ELF-1 (cell line): ENCODE results near the gene TEX29.

Experiments used
- DNase-seq: peaks from one replicate; pipeline ENCODE4 v3.0.0-alpha.2; 2016; ENCODE audit warnings: low read depth, low spot score

TEX29 gene

DNA sequence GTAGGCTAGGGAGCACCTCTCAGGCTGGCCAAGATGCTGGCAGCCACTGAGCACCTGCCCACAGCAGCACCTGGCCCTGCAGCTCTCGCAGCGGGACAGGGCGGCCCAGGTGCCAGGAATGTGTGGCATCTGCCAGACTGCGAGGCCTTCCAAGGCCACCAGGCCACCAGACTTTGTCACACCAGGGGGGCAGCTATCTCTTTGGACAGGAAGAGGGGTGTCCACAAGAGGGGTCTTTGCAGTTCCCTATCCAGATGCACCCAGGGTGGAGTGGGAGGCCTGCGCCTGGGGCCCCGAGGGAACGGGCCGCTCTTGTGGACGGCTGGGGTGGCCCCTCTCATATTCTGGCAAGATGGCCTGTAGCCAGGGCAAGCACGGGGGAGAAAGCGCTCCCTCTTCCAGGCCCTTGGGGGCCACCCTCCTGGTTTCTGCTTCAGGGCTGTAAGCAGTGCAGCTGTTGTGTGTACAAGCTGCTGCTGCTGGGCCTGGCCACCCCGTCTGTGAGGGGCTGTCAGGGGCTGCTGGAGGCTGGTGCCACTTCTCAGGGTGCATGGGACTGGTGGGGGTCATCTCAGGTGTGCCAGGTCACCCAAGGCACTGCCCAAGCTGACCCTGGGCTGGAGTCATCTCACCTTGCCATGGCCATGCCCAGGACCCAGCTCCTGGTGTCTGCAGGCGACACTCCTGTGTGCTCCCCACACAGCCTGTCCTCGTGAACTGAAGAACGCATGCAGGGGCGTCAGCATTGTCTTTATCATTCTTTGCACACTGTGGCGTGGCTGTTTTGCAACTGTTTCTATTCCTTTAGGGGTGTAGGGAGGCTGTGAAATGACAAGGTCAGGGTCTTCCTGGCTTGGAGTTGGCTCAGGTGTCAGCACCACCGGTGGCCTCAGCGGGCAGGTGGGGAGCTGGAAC, 1.8 kb downstream of the TEX29 start:
- no peak for DNase-seq

DNA sequence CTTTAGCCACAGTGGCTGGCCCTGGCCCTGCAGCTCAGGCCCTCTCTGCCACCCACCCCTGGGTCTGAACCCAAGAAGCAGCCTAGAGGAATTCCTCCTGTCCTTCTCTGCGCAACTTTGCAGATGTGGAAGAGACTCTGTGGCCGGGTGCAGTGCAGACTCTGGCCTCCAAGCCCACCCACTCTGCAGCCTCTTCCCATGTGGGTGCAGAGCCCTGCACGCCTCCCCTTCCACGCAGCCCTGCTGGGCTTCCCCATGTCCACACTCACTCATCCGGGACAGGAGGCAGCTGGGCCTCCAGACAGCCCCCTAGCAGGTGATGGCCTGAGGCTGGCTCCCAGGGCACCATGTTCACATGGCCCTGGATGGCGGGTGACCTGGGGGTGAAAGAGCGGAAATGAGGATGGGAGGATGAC, 2.5 kb downstream of the TEX29 start:
- DNase-seq = no peak

GRCh38 chr13:111323549-111323948, 3.1 kb downstream of the TEX29 start:
- DNase-seq = no peak

DNA sequence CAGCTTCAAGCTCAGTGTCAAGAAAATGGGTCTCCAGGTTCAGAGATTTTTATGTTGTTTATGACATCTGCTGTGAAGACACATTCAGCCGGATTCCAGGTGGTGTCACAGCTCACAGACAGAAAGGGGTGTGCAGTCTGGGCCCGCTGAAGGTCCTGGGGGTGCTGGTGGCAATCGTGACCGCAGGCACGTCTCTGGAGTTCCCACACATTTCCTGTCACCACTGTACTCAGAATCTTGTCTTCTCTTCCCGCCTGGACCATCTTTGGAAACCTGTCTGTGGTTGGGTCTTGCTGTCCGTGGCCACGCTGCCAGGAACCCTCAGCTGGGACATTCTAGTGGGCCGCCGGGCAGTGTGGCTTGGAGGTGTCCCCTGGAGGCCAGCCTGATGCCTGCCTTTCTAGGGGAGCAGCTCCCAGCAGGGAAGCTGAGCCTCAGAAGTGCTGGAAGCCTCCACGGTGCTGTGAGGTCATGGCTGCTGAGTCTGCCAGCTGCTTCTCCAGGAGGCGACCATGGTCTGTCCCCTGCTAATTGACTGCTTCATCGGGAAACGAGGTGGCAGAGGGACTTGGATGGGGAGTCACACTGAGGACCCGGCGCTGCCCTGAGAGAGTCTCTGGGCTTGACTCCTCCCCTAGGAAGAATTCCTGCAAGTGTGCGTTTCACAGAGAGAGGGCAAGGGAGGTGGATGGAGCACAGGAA, 3.7 kb downstream of the TEX29 start:
- no peak for DNase-seq

DNA sequence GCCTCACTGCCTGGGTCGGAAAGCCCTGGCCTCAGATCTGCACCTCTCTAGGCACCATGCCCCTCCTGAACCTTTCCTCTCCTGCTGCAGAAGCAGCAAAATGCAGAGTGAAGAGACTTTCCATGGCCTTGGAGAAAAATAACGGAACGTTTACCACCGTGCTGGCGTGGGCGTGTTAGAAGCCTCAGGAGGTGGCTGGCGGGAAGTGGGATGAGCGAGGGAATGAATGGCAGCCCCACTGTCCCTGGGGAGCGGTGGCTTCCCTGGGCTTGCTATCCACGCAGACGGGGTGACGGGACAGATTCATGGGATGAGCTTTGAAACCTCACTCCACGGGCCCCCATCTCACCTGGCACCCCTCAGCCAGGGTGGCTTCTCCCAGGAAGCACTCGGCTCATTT, 4.3 kb downstream of the TEX29 start:
- DNase-seq = no peak

GRCh38 chr13:111325146-111325890, 4.9 kb downstream of the TEX29 start:
- no peak for DNase-seq

GRCh38 chr13:111325941-111326620, 5.6 kb downstream of the TEX29 start:
- no peak for DNase-seq

- DNase-seq = no peak
These were observed 6.2 kb downstream of the TEX29 start for GRCh38 chr13:111326621-111326965.

GRCh38 chr13:111326981-111327642, 6.7 kb downstream of the TEX29 start:
- DNase-seq = no peak

DNA sequence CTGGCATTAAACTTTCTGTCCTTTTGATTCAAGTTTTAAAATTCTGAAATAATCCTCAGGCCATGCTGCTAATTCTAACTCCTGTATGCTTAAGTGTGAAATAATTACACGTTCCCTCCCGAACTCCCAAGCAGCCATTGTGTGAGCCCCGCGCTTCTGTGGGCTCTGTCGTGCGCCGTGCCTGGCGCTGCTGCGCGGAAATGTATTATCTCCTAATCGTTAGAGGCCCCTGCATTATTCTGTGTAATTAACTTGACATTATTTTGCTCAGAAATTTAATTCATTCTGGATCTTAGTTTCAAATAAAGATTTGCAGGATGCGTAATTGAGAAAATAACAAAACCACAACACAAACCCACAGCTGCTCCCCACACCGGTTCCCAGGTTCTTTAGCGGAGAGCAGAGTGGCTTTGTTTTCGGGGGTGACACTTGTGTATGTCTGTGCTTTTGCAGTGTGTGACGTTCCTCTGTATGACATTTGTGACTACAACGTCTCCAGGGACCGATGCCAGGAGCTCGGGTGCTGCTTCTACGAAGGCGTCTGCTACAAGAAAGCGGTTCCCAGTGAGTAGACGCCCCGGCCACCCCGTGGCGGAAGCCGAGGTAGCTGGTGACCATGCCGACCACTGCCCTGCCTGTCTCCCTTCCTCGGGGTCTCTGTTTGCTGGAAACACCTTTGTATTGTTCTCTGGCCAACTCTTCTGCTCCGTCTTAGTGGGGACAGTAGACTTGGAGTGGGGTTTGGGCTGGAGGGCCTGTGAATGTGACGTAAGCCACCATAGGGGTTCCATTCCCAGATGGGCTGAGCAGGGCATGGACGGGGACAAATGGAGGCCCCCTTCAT, 7.5 kb downstream of the TEX29 start:
- no peak for DNase-seq

GRCh38 chr13:111328574-111329410, 8.3 kb downstream of the TEX29 start:
- DNase-seq = no peak

GRCh38 chr13:111329641-111330040, 9.2 kb downstream of the TEX29 start:
- no peak for DNase-seq

DNA sequence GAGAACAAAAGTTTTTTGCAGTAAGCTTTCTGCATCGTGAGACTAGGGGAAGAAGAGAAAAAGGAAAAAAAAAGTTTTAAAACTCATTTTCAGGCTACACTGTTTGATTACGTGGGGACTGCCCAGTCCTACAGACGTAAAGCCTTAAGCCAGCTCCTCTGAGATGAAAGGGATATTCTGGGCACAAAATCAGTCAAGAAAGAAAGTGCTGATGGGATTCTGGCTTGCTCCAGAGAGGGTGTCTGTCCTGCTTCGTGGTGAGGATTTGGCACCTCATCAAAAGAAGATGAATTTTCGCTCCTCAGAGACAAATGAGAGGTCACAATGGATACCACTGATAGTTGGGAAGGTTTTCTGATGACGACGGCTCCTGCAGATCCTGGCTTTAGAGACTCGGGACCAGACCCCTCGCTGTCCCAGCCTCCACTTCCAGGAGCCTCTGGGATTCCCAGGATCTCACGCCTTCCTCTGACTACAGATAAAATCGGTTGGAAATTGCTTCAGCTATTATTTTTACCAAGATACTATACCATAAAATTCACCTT, 9.7 kb downstream of the TEX29 start:
- no peak for DNase-seq

GRCh38 chr13:111335298-111335697, 14.9 kb downstream of the TEX29 start:
- DNase-seq = no peak

DNA sequence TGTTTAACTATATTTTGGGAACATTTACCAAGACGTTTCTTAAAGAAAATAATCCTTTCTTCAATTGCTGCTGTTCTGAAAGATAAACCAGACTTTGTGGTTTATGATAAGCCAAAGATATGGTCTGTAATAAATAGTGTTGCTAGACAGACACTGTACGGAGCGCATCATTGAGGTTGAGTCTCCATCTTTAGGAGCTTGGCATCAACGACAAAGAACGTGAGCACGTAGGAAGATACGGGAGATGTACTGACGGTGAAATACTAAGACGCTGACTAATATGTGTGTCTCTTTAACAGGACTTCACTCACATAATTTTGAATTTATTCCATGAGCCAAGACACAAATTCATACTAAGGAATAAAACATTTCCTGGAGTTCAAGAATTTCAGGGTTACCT, 16.2 kb downstream of the TEX29 start:
- DNase-seq = no peak

- DNase-seq = no peak
These were observed 16.8 kb downstream of the TEX29 start for GRCh38 chr13:111337206-111337605.

DNA sequence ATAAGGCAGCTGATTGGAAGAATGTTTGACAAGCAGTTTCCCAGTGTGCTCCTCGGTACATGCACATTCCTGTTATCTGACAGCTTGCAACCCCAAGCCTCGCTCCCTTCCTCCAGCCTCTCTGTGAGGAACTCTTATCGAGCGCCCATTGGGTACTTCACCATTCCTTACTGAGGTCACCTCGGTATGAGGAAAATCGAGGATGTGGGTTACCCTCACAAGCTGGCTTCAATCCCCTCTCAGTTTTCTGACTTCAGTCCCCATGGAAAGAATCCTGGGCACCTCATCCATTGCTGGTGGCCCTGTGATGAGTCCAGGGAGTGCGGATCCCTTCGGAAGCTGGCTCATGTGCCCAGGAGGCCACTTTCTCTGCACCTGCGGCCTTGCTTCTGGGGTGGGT, 17.3 kb downstream of the TEX29 start:
- DNase-seq = no peak

GRCh38 chr13:111338841-111339240, 18.4 kb downstream of the TEX29 start:
- DNase-seq = no peak
